Liver (tissue), 9 donors: ENCODE measurements around the gene PRSS22. TPM values are rescaled to one million over a fixed set of nuclear protein-coding genes. Genes with fewer than 3 reads are reported as not detected.

Source experiments
- DNase-seq: peaks from one replicate; pipeline ENCODE4 v3.0.0-alpha.2; 2017; ENCODE audit warnings: low spot score
- H3K27ac ChIP-seq, 2 donors: one replicate each; pipeline ENCODE4 v1.7.0; 2013; ENCODE audit warnings: inconsistent platforms in 2 of 2, low read length in 2 of 2, control low read depth in 1 of 2, low read depth in 1 of 2, mild to moderate bottlenecking in 1 of 2
- H3K27me3 ChIP-seq, 4 donors: one replicate each; pipeline versions ENCODE4 v1.6.1 to v1.7.0; 2013; ENCODE audit warnings: low read length in 3 of 4, inconsistent platforms in 1 of 4, mild to moderate bottlenecking in 1 of 4, moderate library complexity in 1 of 4; ENCODE audit not compliant: control insufficient read depth in 4 of 4, insufficient read depth in 4 of 4
- H3K36me3 ChIP-seq, 4 donors: one replicate each; pipeline versions ENCODE4 v1.6.1 to v1.7.0; 2013; ENCODE audit warnings: low read length in 3 of 4, mild to moderate bottlenecking in 3 of 4, low read depth in 1 of 4, moderate library complexity in 1 of 4; ENCODE audit not compliant: control insufficient read depth in 4 of 4, insufficient read depth in 3 of 4
- H3K4me1 ChIP-seq, 4 donors: one replicate each; pipeline versions ENCODE4 v1.6.1 to v1.7.0; 2013; ENCODE audit warnings: low read length in 3 of 4, mild to moderate bottlenecking in 3 of 4, moderate library complexity in 1 of 4; ENCODE audit not compliant: control insufficient read depth in 4 of 4, insufficient read depth in 4 of 4
- H3K4me3 ChIP-seq, 3 donors: one replicate each; pipeline versions ENCODE4 v1.6.1 to v1.7.0; 2013; ENCODE audit warnings: low read length in 3 of 3, control low read depth in 1 of 3, low read depth in 1 of 3, mild to moderate bottlenecking in 1 of 3
- H3K9ac ChIP-seq, 2 donors: one replicate each; pipeline ENCODE4 v1.7.0; 2013; ENCODE audit warnings: low read length in 2 of 2, mild to moderate bottlenecking in 2 of 2, moderate library complexity in 2 of 2, control low read depth in 1 of 2, low read depth in 1 of 2
- H3K9me3 ChIP-seq, 4 donors: one replicate each; pipeline versions ENCODE4 v1.6.1 to v1.7.0; 2013; ENCODE audit warnings: low read length in 3 of 4; ENCODE audit not compliant: control insufficient read depth in 4 of 4
- ATF3 ChIP-seq: IDR thresholded peaks from 2 replicates; pipeline ENCODE4 v1.6.1; 2016; ENCODE audit warnings: antibody characterized with exemption
- CTCF ChIP-seq: fragments of 150-350 bp; IDR thresholded peaks from 2 replicates; pipeline ENCODE4 v1.5.1; 2017; ENCODE audit warnings: improper control_type of control experiment, low read depth, low read length; ENCODE audit not compliant: missing input control
- EGR1 ChIP-seq, 2 donors: IDR thresholded peaks; 2 replicates each; pipeline ENCODE4 v1.6.1; 2016 to 2018; ENCODE audit warnings: antibody characterized with exemption in 2 of 2, low read depth in 2 of 2
- FOXA1 ChIP-seq: IDR thresholded peaks from 2 replicates; pipeline ENCODE4 v1.6.1; 2016; ENCODE audit warnings: antibody characterized with exemption
- FOXA2 ChIP-seq: IDR thresholded peaks from 2 replicates; pipeline ENCODE4 v1.6.1; 2016; ENCODE audit warnings: antibody characterized with exemption
- GABPA ChIP-seq, 2 donors: IDR thresholded peaks in 1 of 2; conservative IDR thresholded peaks in 1 of 2; 2 replicates each; pipeline ENCODE4 v1.6.1; 2016; ENCODE audit warnings: antibody characterized with exemption in 2 of 2, mild to moderate bottlenecking in 1 of 2, moderate library complexity in 1 of 2
- HNF4A ChIP-seq, 2 donors: conservative IDR thresholded peaks; 2 replicates each; pipeline ENCODE4 v1.6.1; 2016; ENCODE audit warnings: antibody characterized with exemption in 2 of 2, mild to moderate bottlenecking in 2 of 2
- HNF4G ChIP-seq: IDR thresholded peaks from 2 replicates; pipeline ENCODE4 v1.6.1; 2016; ENCODE audit warnings: antibody characterized with exemption
- JUND ChIP-seq, 2 donors: IDR thresholded peaks; 2 replicates each; pipeline ENCODE4 v1.6.1; 2016; ENCODE audit warnings: antibody characterized with exemption in 2 of 2
- MAX ChIP-seq: IDR thresholded peaks from 2 replicates; pipeline ENCODE4 v1.6.1; 2016; ENCODE audit warnings: antibody characterized with exemption
- NR2F2 ChIP-seq: IDR thresholded peaks from 2 replicates; pipeline ENCODE4 v1.6.1; 2016; ENCODE audit warnings: antibody characterized with exemption
- RAD21 ChIP-seq, 2 donors: IDR thresholded peaks; 2 replicates each; pipeline ENCODE4 v1.6.1; 2016; ENCODE audit warnings: antibody characterized with exemption in 2 of 2, mild to moderate bottlenecking in 2 of 2
- REST ChIP-seq: IDR thresholded peaks from 2 replicates; pipeline ENCODE4 v1.6.1; 2016; ENCODE audit warnings: antibody characterized with exemption, mild to moderate bottlenecking
- RXRA ChIP-seq, 2 donors: IDR thresholded peaks; 2 replicates each; pipeline ENCODE4 v1.6.1; 2017 to 2018; ENCODE audit warnings: antibody characterized with exemption in 2 of 2, mild to moderate bottlenecking in 1 of 2
- SP1 ChIP-seq: IDR thresholded peaks from 2 replicates; pipeline ENCODE4 v1.6.1; 2018; ENCODE audit warnings: antibody characterized with exemption, mild to moderate bottlenecking
- TAF1 ChIP-seq: conservative IDR thresholded peaks from 2 replicates; pipeline ENCODE4 v1.6.1; 2016; ENCODE audit warnings: antibody characterized with exemption, mild to moderate bottlenecking
- YY1 ChIP-seq: IDR thresholded peaks from 2 replicates; pipeline ENCODE4 v1.6.1; 2016; ENCODE audit warnings: antibody characterized with exemption, mild to moderate bottlenecking
- ZBTB33 ChIP-seq: IDR thresholded peaks from 2 replicates; pipeline ENCODE4 v1.6.1; 2016; ENCODE audit warnings: antibody characterized with exemption
- WGBS: extraction: QIAGEN DNeasy Blood & Tissue Kit; methylation state at CpG from one replicate; pipeline ENCODE4 v1.1.7; 2013; 5-methylcytosine and 5-hydroxymethylcytosine counted together
- polyA plus RNA-seq, 2 donors: library from polyadenylated mRNA; stranded (reverse) in 1 of 2; unstranded in 1 of 2; fragments of 200-250 nt in 1 of 2; fragments of >200 nt in 1 of 2; fragmentation: Nextera tagmentation in 1 of 2; extraction: Ambion mirVana in 1 of 2; gene quantifications; one replicate each; pipeline versions ENCODE4 v1.2.1 to v1.2.3, GENCODE V29; 2013 to 2015
- total RNA-seq, 2 donors: library from RNA; depleted of rRNA; stranded (reverse); fragments of >200 nt; gene quantifications; one replicate each; pipeline ENCODE4 v1.2.3, GENCODE V29; 2014
- donor health status: healthy.
- donor health status: healthy.
- donor health status: healthy.
- donor health status: healthy.
- donor health status: healthy.

The PRSS22 gene
- total and polyA plus RNA-seq, 4 donors: 0.23 to 1.1 (median 0.32) TPM; not detected in 1

GRCh38 chr16:2840914-2841313 is 17.1 kb downstream of the PRSS22 start:
- no peaks in the 10 kb centered on the region for H3K9me3 ChIP-seq
- no peak for DNase-seq
- TF ChIP-seq YY1 (no peak), ATF3 (no peak), GABPA (IDR thresholded peaks at IDR 0.05 in 1 of 2, conservative IDR thresholded peaks at IDR 0.05 in 1 of 2) (no peak), FOXA1 (no peak), EGR1 (IDR thresholded peaks at IDR 0.05; ENCODE audit: low read depth in 2 of 2) (no peak), MAX (no peak), FOXA2 (no peak), RXRA (IDR thresholded peaks at IDR 0.05) (no peak), CTCF (no peak), TAF1 (no peak), HNF4G (no peak), JUND (IDR thresholded peaks at IDR 0.05) (no peak), SP1 (no peak), NR2F2 (no peak), HNF4A (conservative IDR thresholded peaks at IDR 0.05) (no peak), ZBTB33 (no peak), RAD21 (IDR thresholded peaks at IDR 0.05) (no peak), REST (no peak)
- WGBS: 69% methylated on average over 12 of the region's 12 CpGs
- H3K4me3 ChIP-seq: no peak overlapping the region
- no peak overlapping the region for H3K9ac ChIP-seq
- H3K27me3 ChIP-seq: peaks cover 0 to 2% (median 0%) of the 10 kb centered on the region in 4 donors
- no peak overlapping the region for H3K27ac ChIP-seq
- no peaks in the 10 kb centered on the region for H3K36me3 ChIP-seq
- peaks cover 0 to 6% (median 1%) of the 10 kb centered on the region in 4 donors for H3K4me1 ChIP-seq
